GM12878 (cell line): ENCODE measurements around the gene ZNF202. TPM values are rescaled to one million over a fixed set of nuclear protein-coding genes. Genes with fewer than 3 reads are reported as not detected.

Experiments used
- ATAC-seq: fragments of 200-7000 bp; cut with Tn5 transposase; 3 replicates; pipeline ENCODE4 v1.9.1; 2020; ENCODE audit warnings: mild to moderate bottlenecking, moderate library complexity
- BruUV-seq: library from RNA; stranded (reverse); fragments of 400-500 nt; replicated peaks from 2 replicates; lab custom pipeline; 2021; lab: Mats Ljungman, UMichigan
- CTCF ChIA-PET: fragments of 300-600 bp; sonication (Branson Sonifier 250); formaldehyde crosslinking; extraction: SDS; loops from one replicate; lab custom pipeline; 2021; ENCODE audit warnings: inconsistent platforms; lab: Yijun Ruan, JAX
- POLR2A ChIA-PET: fragments of 350-600 bp; formaldehyde crosslinking; extraction: SDS; loops from one replicate; lab custom pipeline; 2021; ENCODE audit warnings: inconsistent platforms; lab: Charles Lee
- RAD21 ChIA-PET: fragments of 300-600 bp; sonication (Branson Sonifier 250); formaldehyde crosslinking; loops from one replicate; lab custom pipeline; 2023; ENCODE audit warnings: antibody characterized with exemption; ENCODE audit not compliant: unreplicated experiment; lab: Charles Lee
- SMC1A ChIA-PET: fragments of 300-600 bp; sonication (Branson Sonifier 250); formaldehyde crosslinking; loops from one replicate; lab custom pipeline; 2023; ENCODE audit not compliant: unreplicated experiment, uncharacterized antibody; lab: Charles Lee
- DNase-seq: peaks from one replicate; pipeline ENCODE4 v3.0.0-alpha.2; 2011; ENCODE audit warnings: low read depth, low spot score
- FAIRE-seq: peaks from 3 replicates; lab custom pipeline; 2011; peaks lifted over from hg19 to GRCh38; lab: Jason Lieb, UNC
- H2AFZ ChIP-seq: 2 replicates; pipeline ENCODE4 v1.6.0; 2011; ENCODE audit warnings: low read depth, low read length, control low read depth; ENCODE audit not compliant: control insufficient read depth
- H3K27ac ChIP-seq: 2 replicates; pipeline ENCODE4 v1.5.1; 2011; ENCODE audit warnings: control low read depth; ENCODE audit not compliant: control insufficient read depth, insufficient read depth
- H3K27me3 ChIP-seq, 2 experiments: replicated peaks in 1 of 2; 2 replicates each; pipeline versions ENCODE4 v1.6.0 to v1.6.1; 2011; ENCODE audit warnings: low read length in 1 of 2; ENCODE audit not compliant: control insufficient read depth in 2 of 2, insufficient read depth in 2 of 2
- H3K36me3 ChIP-seq, 2 experiments: 2 replicates each; pipeline ENCODE4 v1.5.1; 2011; ENCODE audit warnings: low read length in 1 of 2; ENCODE audit not compliant: control insufficient read depth in 2 of 2, insufficient read depth in 2 of 2
- H3K4me1 ChIP-seq: 2 replicates; pipeline ENCODE4 v1.6.1; 2011; ENCODE audit warnings: mild to moderate bottlenecking, low read length, moderate library complexity, mixed read lengths; ENCODE audit not compliant: control insufficient read depth, insufficient read depth
- H3K4me2 ChIP-seq: 2 replicates; pipeline ENCODE4 v1.6.0; 2011; ENCODE audit warnings: control low read depth; ENCODE audit not compliant: control insufficient read depth, insufficient read depth
- H3K4me3 ChIP-seq: fragments of 200-600 bp; sonication (generic); 2 replicates; pipeline ENCODE4 v1.5.1; 2016
- H3K79me2 ChIP-seq: 2 replicates; pipeline ENCODE4 v1.6.0; 2011; ENCODE audit warnings: low read length; ENCODE audit not compliant: control insufficient read depth, insufficient read depth
- H3K9ac ChIP-seq: 2 replicates; pipeline ENCODE4 v1.8.0; 2011; ENCODE audit warnings: low read length, control low read depth, mixed read lengths; ENCODE audit not compliant: control insufficient read depth, insufficient read depth
- H3K9me3 ChIP-seq: replicated peaks from 3 replicates; pipeline ENCODE4 v1.5.1; 2011; ENCODE audit warnings: mild to moderate bottlenecking, low read length; ENCODE audit not compliant: control insufficient read depth, insufficient read depth
- H4K20me1 ChIP-seq: 2 replicates; pipeline ENCODE4 v1.6.0; 2011; ENCODE audit not compliant: control insufficient read depth, insufficient read depth
- KDM1A ChIP-seq: fragments of 200-600 bp; sonication (generic); IDR thresholded peaks from 2 replicates; pipeline ENCODE4 v1.6.1; 2016; ENCODE audit warnings: borderline replicate concordance
- MYC ChIP-seq: IDR thresholded peaks from 2 replicates; pipeline ENCODE4 v1.6.1; 2011; ENCODE audit warnings: mild to moderate bottlenecking, low read length, moderate library complexity, inconsistent platforms; ENCODE audit not compliant: insufficient read depth, insufficient replicate concordance, insufficient read length, severe bottlenecking
- POLR2A ChIP-seq: IDR thresholded peaks from 2 replicates; pipeline ENCODE4 v1.6.1; 2011; ENCODE audit warnings: low read depth, mild to moderate bottlenecking, low read length
- whole genome bisulfite sequencing: methylation state at CpG from one replicate; pipeline ENCODE4 v1.1.6; 2016; ENCODE audit warnings: low lambda C conversion rate; ENCODE audit not compliant: insufficient replicate concordance, insufficient coverage; ENCODE audit errors: missing lambda C conversion rate; 5-methylcytosine and 5-hydroxymethylcytosine counted together
- in situ Hi-C: fragments of 300-500 bp; cut with MboI; formaldehyde crosslinking; loops from 9 replicates; pipeline ENCODE4 v1.14.3; 2018; ENCODE audit warnings: mixed read lengths
- intact Hi-C: fragments of 100-400 bp; cut with micrococcal nuclease; formaldehyde crosslinking; loops from one replicate; pipeline ENCODE4 v1.14.2; 2022; ENCODE audit not compliant: unreplicated experiment
- polyA plus RNA-seq, 11 experiments: library from polyadenylated mRNA; depleted of rRNA in 4 of 11; unstranded in 6 of 11; stranded (reverse) in 5 of 11; fragments of >200 nt; fragmentation: Nextera tagmentation in 4 of 11; fragmentation: Illumina TruSeq in 1 of 11; extraction: Ambion mirVana in 4 of 11; extraction: Trizol in 1 of 11; gene quantifications; 1 replicate in 1 of 11; 2 replicates in 10 of 11; pipeline versions ENCODE4 v1.2.1 to v1.2.3, GENCODE V29; 2011 to 2016; ENCODE audit warnings: inconsistent platforms in 2 of 11, missing spikeins in 2 of 11, low read depth in 1 of 11
- total RNA-seq, 4 experiments: library from RNA; depleted of rRNA in 3 of 4; stranded (reverse); fragments of >200 nt in 3 of 4; fragmentation: Illumina TruSeq in 1 of 4; extraction: Trizol in 1 of 4; gene quantifications; 2 replicates each; pipeline versions ENCODE4 v1.2.1 to v1.2.3, GENCODE V29; 2013 to 2021
- TF ChIP-seq, protein P1 (sequence below): fragments of 150-350 bp; IDR thresholded peaks from 2 replicates; pipeline ENCODE4 v1.6.1; 2016; ENCODE audit warnings: low read depth, low read length
- TF ChIP-seq, protein P2 (sequence below): fragments of 450-650 bp; IDR thresholded peaks from 2 replicates; pipeline ENCODE4 v1.6.1; 2017; ENCODE audit warnings: mild to moderate bottlenecking, moderate library complexity

ZNF202 gene
- total and polyA plus RNA-seq, 10 of the 15 experiments (the other 5 are each of a cell fraction or from before 2014, with no cell fraction given), result 2.6 to 13.6 (median 12.2) TPM

DNA sequence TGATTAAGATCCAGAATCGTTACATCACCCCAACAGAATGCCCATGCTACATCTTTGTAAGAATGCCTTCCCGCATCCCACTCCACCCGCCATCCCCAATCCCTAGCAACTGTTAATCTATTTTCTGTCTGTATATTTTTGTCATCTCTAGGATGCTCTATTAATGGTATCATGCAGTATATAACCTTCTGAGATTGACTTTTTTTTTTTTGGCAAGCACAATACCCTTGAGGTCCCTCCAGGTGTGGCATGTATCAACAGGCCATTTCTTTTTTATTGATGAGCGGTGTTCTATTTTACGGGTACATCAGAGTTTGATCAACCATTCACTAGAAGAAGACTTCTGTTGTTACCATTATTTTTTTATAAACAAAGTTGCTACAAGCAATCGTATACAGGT lies 56.9 kb downstream of the ZNF202 start (continued):
- TF ChIP-seq, protein P1, sequence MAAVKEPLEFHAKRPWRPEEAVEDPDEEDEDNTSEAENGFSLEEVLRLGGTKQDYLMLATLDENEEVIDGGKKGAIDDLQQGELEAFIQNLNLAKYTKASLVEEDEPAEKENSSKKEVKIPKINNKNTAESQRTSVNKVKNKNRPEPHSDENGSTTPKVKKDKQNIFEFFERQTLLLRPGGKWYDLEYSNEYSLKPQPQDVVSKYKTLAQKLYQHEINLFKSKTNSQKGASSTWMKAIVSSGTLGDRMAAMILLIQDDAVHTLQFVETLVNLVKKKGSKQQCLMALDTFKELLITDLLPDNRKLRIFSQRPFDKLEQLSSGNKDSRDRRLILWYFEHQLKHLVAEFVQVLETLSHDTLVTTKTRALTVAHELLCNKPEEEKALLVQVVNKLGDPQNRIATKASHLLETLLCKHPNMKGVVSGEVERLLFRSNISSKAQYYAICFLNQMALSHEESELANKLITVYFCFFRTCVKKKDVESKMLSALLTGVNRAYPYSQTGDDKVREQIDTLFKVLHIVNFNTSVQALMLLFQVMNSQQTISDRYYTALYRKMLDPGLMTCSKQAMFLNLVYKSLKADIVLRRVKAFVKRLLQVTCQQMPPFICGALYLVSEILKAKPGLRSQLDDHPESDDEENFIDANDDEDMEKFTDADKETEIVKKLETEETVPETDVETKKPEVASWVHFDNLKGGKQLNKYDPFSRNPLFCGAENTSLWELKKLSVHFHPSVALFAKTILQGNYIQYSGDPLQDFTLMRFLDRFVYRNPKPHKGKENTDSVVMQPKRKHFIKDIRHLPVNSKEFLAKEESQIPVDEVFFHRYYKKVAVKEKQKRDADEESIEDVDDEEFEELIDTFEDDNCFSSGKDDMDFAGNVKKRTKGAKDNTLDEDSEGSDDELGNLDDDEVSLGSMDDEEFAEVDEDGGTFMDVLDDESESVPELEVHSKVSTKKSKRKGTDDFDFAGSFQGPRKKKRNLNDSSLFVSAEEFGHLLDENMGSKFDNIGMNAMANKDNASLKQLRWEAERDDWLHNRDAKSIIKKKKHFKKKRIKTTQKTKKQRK, result no peak
- TF ChIP-seq, protein P2, sequence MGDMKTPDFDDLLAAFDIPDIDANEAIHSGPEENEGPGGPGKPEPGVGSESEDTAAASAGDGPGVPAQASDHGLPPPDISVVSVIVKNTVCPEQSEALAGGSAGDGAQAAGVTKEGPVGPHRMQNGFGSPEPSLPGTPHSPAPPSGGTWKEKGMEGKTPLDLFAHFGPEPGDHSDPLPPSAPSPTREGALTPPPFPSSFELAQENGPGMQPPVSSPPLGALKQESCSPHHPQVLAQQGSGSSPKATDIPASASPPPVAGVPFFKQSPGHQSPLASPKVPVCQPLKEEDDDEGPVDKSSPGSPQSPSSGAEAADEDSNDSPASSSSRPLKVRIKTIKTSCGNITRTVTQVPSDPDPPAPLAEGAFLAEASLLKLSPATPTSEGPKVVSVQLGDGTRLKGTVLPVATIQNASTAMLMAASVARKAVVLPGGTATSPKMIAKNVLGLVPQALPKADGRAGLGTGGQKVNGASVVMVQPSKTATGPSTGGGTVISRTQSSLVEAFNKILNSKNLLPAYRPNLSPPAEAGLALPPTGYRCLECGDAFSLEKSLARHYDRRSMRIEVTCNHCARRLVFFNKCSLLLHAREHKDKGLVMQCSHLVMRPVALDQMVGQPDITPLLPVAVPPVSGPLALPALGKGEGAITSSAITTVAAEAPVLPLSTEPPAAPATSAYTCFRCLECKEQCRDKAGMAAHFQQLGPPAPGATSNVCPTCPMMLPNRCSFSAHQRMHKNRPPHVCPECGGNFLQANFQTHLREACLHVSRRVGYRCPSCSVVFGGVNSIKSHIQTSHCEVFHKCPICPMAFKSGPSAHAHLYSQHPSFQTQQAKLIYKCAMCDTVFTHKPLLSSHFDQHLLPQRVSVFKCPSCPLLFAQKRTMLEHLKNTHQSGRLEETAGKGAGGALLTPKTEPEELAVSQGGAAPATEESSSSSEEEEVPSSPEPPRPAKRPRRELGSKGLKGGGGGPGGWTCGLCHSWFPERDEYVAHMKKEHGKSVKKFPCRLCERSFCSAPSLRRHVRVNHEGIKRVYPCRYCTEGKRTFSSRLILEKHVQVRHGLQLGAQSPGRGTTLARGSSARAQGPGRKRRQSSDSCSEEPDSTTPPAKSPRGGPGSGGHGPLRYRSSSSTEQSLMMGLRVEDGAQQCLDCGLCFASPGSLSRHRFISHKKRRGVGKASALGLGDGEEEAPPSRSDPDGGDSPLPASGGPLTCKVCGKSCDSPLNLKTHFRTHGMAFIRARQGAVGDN, result no peak

DNA sequence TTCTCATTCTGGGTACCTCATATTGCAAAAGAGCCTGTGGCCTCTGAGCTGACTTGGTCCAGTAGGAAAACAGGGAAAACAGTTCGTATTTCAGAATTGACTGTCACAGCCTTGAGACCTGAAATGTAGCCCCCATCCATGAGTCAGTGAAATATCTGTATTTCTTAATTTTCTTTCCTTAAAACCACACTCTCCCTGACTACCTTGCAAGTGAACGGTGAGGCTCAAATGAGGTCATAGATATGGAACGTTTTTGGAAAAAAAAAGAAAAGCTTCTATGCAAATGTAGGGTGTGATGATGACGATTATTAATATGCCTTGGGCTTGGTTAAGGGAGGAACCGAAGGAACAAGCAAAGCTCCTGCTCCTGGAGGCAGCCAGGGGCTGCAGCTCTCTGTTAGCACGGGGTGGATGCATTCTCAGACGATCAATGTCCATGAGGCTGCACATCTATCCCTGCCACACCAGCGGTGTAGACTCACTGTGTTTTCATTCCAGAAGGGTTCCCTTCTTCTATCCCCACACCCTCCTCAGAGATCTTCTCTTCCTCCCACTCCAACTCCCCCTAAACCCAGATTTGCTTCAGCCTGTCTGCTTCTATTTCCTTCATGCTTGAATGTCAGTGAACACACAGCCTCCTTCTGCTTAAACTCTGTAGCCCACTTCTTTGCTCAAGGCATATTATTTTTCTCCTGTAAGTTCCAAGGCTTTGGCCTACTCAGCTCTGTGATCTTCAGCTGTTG lies 57.9 kb downstream of the ZNF202 start:
- Histone ChIP-seq H3K4me3 (no peak overlapping the region), H3K9me3 (no peaks in the 10 kb centered on the region), H3K27me3 (peaks cover 0 to 3% of the 10 kb centered on the region in 2 experiments; a peak in 1 of 4 replicates), H3K4me1 (no peaks in the 10 kb centered on the region), H4K20me1 (no peaks in the 10 kb centered on the region)
- ATAC-seq, result no peak
- TF ChIP-seq MYC (no peak), POLR2A (no peak), KDM1A (no peak)
- TF ChIP-seq, all 136 proteins: peak for 0
- H2AFZ ChIP-seq, result no peak overlapping the region
- 18% methylated on average over 8 of the region's 8 CpGs for WGBS
- FAIRE-seq (no peak), DNase-seq (no peak)
- H3K27ac ChIP-seq, result no peak overlapping the region
- ChIA-PET POLR2A (no interaction called here), RAD21 (no interaction called here), SMC1A (no interaction called here), CTCF (interaction anchor here (1.4 kb wide), 1 partner anchor 27 kb away, joined by 4 read pairs; no protein-coding TSS in a partner anchor)
- H3K4me2 ChIP-seq, result no peak overlapping the region
- H3K9ac ChIP-seq, result no peak overlapping the region
- intact Hi-C loops, result no loop called here
- H3K36me3 ChIP-seq, result no peaks in the 10 kb centered on the region
- in situ Hi-C loops, result no loop called here
- BruUV-seq, result no TSS peak
- no peaks in the 10 kb centered on the region for H3K79me2 ChIP-seq
